Measurements from ENCODE around the gene GMEB1. TPM values are rescaled to one million over a fixed set of nuclear protein-coding genes. Genes with fewer than 3 reads are reported as not detected.
A peak's percentile ranks its signal among the peaks of the same experiment; 100 is the strongest.

GMEB1 gene
- total and polyA plus RNA-seq, 8 donors = 2.6 to 13.8 (median 5.5) TPM; not detected in 1

DNA sequence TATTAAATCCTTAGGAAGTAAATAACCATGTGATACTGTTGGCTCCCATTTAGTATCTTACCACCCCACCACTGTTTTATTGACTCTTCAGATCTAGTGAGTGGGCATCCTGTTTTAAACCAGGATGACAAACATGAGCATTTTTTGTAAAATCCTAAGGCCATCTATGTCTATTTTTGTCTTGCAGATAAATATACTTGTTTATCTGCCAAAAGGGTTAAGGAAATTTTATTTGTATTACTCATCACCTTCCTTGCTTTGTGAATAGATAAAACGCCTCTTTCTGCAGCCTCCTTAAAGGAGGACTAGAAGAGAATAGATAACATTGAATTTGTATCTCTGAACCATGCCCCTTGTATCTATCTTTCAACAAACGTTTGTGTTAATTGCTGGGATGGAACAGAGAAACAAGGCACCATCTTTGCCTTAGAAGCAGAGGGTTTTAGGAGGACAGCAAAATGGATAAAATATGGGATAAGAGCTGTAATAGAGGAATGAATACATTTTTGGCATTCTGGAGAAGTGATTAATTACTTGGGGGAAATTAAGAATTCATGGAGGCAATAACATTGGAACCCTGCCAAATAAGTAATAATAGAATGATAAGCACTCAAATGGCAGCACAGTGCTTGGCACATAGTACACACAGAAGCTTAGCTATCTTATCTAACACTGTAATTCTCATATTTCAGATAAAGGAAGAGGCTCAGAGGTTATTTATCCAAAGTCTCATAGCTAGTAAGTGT is 82.9 kb downstream of the GMEB1 start:
- DNase-seq = no peak
- 13 to 21% (median 18%) methylated on average over 2 of the region's 2 CpGs for whole genome bisulfite sequencing, 5 donors

DNA sequence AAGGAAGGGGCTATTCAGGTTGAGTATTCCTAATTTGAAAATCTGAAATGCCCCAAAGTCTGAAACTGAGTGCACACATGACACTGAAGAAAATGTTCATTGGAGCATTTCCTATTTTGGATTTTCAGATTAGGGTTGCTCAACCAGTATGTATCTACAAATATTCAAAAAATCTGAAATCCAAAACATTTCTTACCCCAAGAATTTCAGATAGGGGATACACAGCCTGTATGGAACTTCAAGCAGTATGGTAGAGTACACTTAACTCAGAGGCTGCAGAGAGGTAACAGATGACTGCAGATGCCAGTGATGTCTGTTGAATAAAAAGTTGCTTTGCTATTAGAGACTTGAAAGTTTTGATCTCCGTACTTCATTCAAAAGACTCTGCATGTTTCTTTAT is 87.1 kb downstream of the GMEB1 start:
- no peak for DNase-seq
- no peak for TF ChIP-seq POLR2AphosphoS5 (IDR thresholded peaks at IDR 0.05)
- no peak for TF ChIP-seq EP300 (IDR thresholded peaks at IDR 0.05)
- no peak for TF ChIP-seq POLR2A (IDR thresholded peaks at IDR 0.05)
- TF ChIP-seq, protein P1, sequence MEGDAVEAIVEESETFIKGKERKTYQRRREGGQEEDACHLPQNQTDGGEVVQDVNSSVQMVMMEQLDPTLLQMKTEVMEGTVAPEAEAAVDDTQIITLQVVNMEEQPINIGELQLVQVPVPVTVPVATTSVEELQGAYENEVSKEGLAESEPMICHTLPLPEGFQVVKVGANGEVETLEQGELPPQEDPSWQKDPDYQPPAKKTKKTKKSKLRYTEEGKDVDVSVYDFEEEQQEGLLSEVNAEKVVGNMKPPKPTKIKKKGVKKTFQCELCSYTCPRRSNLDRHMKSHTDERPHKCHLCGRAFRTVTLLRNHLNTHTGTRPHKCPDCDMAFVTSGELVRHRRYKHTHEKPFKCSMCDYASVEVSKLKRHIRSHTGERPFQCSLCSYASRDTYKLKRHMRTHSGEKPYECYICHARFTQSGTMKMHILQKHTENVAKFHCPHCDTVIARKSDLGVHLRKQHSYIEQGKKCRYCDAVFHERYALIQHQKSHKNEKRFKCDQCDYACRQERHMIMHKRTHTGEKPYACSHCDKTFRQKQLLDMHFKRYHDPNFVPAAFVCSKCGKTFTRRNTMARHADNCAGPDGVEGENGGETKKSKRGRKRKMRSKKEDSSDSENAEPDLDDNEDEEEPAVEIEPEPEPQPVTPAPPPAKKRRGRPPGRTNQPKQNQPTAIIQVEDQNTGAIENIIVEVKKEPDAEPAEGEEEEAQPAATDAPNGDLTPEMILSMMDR (IDR thresholded peaks at IDR 0.05) = no peak
- intact Hi-C loops (cut with DNase I; ENCODE audit: low total_unique reads) = no loop called here
- Histone ChIP-seq H3K9me3 (no peaks in the 10 kb centered on the region), H3K36me3 (peaks cover 2 to 50% (median 35%) of the 10 kb centered on the region in 4 donors), H3K27me3 (no peaks in the 10 kb centered on the region), H3K4me3 (peak overlapping the region in 1 of 4 donors; percentile 7), H3K4me1 (peaks cover 53 to 92% (median 77%) of the 10 kb centered on the region in 4 donors), H3K27ac (peak overlapping the region in 1 of 5 donors; percentile 15)
- WGBS, 5 donors = 24 to 45% (median 35%) methylated on average over 1 of the region's 1 CpG

More for the DNA sequence above, 82.9 kb downstream of the GMEB1 start:
- H3K4me1 ChIP-seq = peaks cover 72 to 100% (median 91%) of the 10 kb centered on the region in 4 donors
- H3K36me3 ChIP-seq = peaks cover 5 to 40% (median 16%) of the 10 kb centered on the region in 4 donors
- H3K4me3 ChIP-seq = peak overlapping the region in 1 of 4 donors; percentile 10
- no peaks in the 10 kb centered on the region for H3K9me3 ChIP-seq
- H3K27me3 ChIP-seq = no peaks in the 10 kb centered on the region
- intact Hi-C loops (cut with DNase I; ENCODE audit: low total_unique reads) = no loop called here
- TF ChIP-seq POLR2A (IDR thresholded peaks at IDR 0.05) (no peak), POLR2AphosphoS5 (IDR thresholded peaks at IDR 0.05) (no peak)
- TF ChIP-seq, protein P1 (IDR thresholded peaks at IDR 0.05) = no peak
- peak overlapping the region in 1 of 5 donors; percentile 39 for H3K27ac ChIP-seq

DNA sequence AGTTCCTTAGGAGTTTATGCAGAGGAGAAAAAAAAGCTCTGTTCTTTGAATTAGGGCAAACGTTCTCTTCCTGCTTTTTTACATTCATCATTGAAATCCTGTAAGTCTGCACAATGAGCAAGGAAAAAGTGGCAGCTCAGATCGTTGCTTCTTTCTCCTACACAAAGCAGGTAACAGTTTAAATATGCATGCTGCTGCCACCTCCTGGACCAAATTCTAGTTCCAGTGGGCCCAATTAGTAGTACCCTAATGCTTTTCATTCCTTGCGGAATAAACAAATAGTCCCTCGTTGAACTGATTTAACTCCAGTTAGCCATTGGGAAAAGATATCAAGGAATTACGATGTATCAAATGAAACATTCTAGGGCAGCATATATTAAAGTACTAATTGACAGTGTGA is 88.3 kb downstream of the GMEB1 start:
- DNase-seq = peak in 1 of 2 donors; percentile 21
- intact Hi-C loops (cut with DNase I; ENCODE audit: low total_unique reads) = no loop called here
- 24 to 36% (median 32%) methylated on average over 5 of the region's 5 CpGs for WGBS, 5 donors
- no peaks in the 10 kb centered on the region for H3K9me3 ChIP-seq
- TF ChIP-seq, protein P1 (IDR thresholded peaks at IDR 0.05) = no peak
- no peak for TF ChIP-seq POLR2AphosphoS5 (IDR thresholded peaks at IDR 0.05)
- no peak for TF ChIP-seq EP300 (IDR thresholded peaks at IDR 0.05)
- no peak for TF ChIP-seq POLR2A (IDR thresholded peaks at IDR 0.05)
- H3K27me3 ChIP-seq = no peaks in the 10 kb centered on the region
- H3K27ac ChIP-seq = no peak overlapping the region
- no peak overlapping the region for H3K4me3 ChIP-seq
- H3K36me3 ChIP-seq = peaks cover 2 to 60% (median 45%) of the 10 kb centered on the region in 4 donors
- peaks cover 43 to 81% (median 70%) of the 10 kb centered on the region in 4 donors for H3K4me1 ChIP-seq

GRCh38 chr1:28758420-28758819 is 89.8 kb downstream of the GMEB1 start:
- Histone ChIP-seq H3K27ac (no peak overlapping the region), H3K27me3 (no peaks in the 10 kb centered on the region), H3K4me1 (peaks cover 34 to 78% (median 61%) of the 10 kb centered on the region in 4 donors), H3K9me3 (no peaks in the 10 kb centered on the region), H3K36me3 (peaks cover 0 to 59% (median 41%) of the 10 kb centered on the region in 4 donors), H3K4me3 (no peak overlapping the region)
- TF ChIP-seq EP300 (IDR thresholded peaks at IDR 0.05) (no peak), POLR2AphosphoS5 (IDR thresholded peaks at IDR 0.05) (no peak), POLR2A (IDR thresholded peaks at IDR 0.05) (no peak)
- TF ChIP-seq, protein P1 (IDR thresholded peaks at IDR 0.05) = no peak
- WGBS, 5 donors = 66 to 69% (median 68%) methylated on average over 4 of the region's 4 CpGs
- no peak for DNase-seq
- intact Hi-C loops (cut with DNase I; ENCODE audit: low total_unique reads) = no loop called here
